T-cell (primary cell): ENCODE data around the gene NUDT8. TPM values are rescaled to one million over a fixed set of nuclear protein-coding genes. Genes with fewer than 3 reads are reported as not detected.
"Not testable (repeated sequence)": the region's sequence is repeated elsewhere in the genome, so short reads cannot be mapped to it uniquely, and the experiment has no call there.

Experiments used
- ATAC-seq, 4 experiments: fragments of 200-7000 bp in 3 of 4; fragments of 150-1000 bp in 1 of 4; cut with Tn5 transposase; replicated peaks in 1 of 4; 1 replicate in 3 of 4; 2 replicates in 1 of 4; pipeline ENCODE4 v1.10.0; 2021; ENCODE audit warnings: moderate library complexity in 3 of 4, mild to moderate bottlenecking in 2 of 4, moderate number of reproducible peaks in 1 of 4
- CTCF ChIA-PET, 2 donors: fragments of 300-600 bp; sonication (Branson Sonifier 250); formaldehyde crosslinking; loops; one replicate each; lab custom pipeline; 2022; ENCODE audit warnings: antibody characterized with exemption in 2 of 2; lab: Charles Lee
- POLR2A ChIA-PET, 2 donors: fragments of 300-600 bp; sonication (Branson Sonifier 250); formaldehyde crosslinking; loops; one replicate each; lab custom pipeline; 2022; ENCODE audit warnings: antibody characterized with exemption in 2 of 2; lab: Charles Lee
- DNase-seq, 35 experiments: peaks; one replicate each; pipeline versions ENCODE4 v3.0.0 to v3.0.0-alpha.2; 2013 to 2023
- H3K27ac ChIP-seq: one replicate; pipeline ENCODE4 v1.5.1; 2013; ENCODE audit warnings: low read length
- H3K27me3 ChIP-seq, 2 experiments: replicated peaks in 1 of 2; 1 replicate in 1 of 2; 2 replicates in 1 of 2; pipeline versions ENCODE4 v1.6.1 to v1.7.0; 2013; ENCODE audit warnings: low read length in 1 of 2, mixed read lengths in 1 of 2; ENCODE audit not compliant: control insufficient read depth in 2 of 2, insufficient read depth in 2 of 2; ENCODE audit errors: extremely low read depth in 1 of 2
- H3K36me3 ChIP-seq, 2 donors: 1 replicate in 1 of 2; 2 replicates in 1 of 2; pipeline versions ENCODE4 v1.6.1 to v1.7.0; 2013; ENCODE audit warnings: low read length in 1 of 2; ENCODE audit not compliant: control insufficient read depth in 2 of 2, insufficient read depth in 1 of 2; ENCODE audit errors: extremely low read depth in 1 of 2
- H3K4me1 ChIP-seq, 2 experiments: 1 replicate in 1 of 2; 2 replicates in 1 of 2; pipeline versions ENCODE4 v1.6.1 to v1.7.0; 2013; ENCODE audit warnings: low read length in 2 of 2, mixed read lengths in 1 of 2; ENCODE audit not compliant: insufficient read depth in 2 of 2, control insufficient read depth in 1 of 2; ENCODE audit errors: extremely low read depth in 1 of 2
- H3K4me3 ChIP-seq, 2 donors: 1 replicate in 1 of 2; 2 replicates in 1 of 2; pipeline versions ENCODE4 v1.5.1 to v1.7.0; 2013; ENCODE audit warnings: mild to moderate bottlenecking in 2 of 2, low read length in 1 of 2, moderate library complexity in 1 of 2; ENCODE audit not compliant: control insufficient read depth in 1 of 2; ENCODE audit errors: extremely low read depth in 1 of 2
- H3K9me3 ChIP-seq: 2 replicates; pipeline ENCODE4 v1.7.0; 2013
- H3K27ac Mint-ChIP-seq, 2 donors: one replicate each; pipeline ENCODE4 v1.8.0; 2020 to 2021; ENCODE audit warnings: mild to moderate bottlenecking in 2 of 2, mixed read lengths in 2 of 2
- H3K27me3 Mint-ChIP-seq, 2 donors: one replicate each; pipeline ENCODE4 v1.8.0; 2021 to 2022; ENCODE audit warnings: mixed read lengths in 2 of 2
- H3K36me3 Mint-ChIP-seq: one replicate; pipeline ENCODE4 v1.8.0; 2021; ENCODE audit warnings: mixed read lengths
- H3K4me1 Mint-ChIP-seq, 3 donors: one replicate each; pipeline ENCODE4 v1.8.0; 2020 to 2022; ENCODE audit warnings: mixed read lengths in 3 of 3, mild to moderate bottlenecking in 1 of 3
- H3K4me3 Mint-ChIP-seq, 3 donors: one replicate each; pipeline ENCODE4 v1.8.0; 2020 to 2022; ENCODE audit warnings: mild to moderate bottlenecking in 3 of 3, mixed read lengths in 3 of 3, moderate library complexity in 3 of 3
- H3K9me3 Mint-ChIP-seq, 3 donors: one replicate each; pipeline ENCODE4 v1.8.0; 2020 to 2022; ENCODE audit warnings: mixed read lengths in 3 of 3
- WGBS: methylation state at CpG from one replicate; pipeline ENCODE4 v1.1.5; 2013; ENCODE audit warnings: missing lambda C conversion rate; ENCODE audit not compliant: insufficient coverage; 5-methylcytosine and 5-hydroxymethylcytosine counted together
- total RNA-seq, 35 experiments: library from RNA in 6 of 35; stranded (reverse) in 6 of 35; fragments of 120-200 nt in 1 of 35; gene quantifications; one replicate each; pipeline versions ENCODE4 v1.2.1 to v1.2.4 and lab custom pipeline; 2013 to 2026

Gene NUDT8
- total RNA-seq, 5 donors from 2014 or later (not counting 1 experiment from before 2014, with no cell fraction given): 1.5 to 8.0 (median 4.5) TPM

DNA sequence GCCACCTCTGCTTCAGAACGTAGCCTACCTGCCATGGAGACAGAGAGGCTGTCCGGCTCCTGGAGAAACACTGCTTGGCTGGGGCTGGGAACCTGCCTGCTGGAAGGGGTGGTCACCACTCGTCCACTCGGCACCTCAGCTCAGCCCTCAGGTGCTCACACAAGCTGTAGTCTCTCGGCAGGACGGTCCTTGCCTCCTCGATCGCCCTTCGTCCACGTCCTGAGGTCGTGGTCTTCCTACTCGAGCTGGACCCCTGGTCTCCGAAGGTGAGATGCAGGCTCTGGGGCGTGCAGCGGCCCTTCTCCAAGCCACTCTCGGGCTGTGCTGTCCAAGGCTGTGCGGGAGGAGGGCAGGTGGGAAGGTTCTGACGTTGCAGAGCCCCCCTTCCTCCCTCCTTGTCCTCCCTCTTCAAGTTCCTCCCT, 9.7 kb upstream of the NUDT8 start, which contains the start of gene TBX10:
Gene TBX10 (minus strand): TSS at position 326 of the 422 bp plus-strand sequence. CDS start 291 bp downstream, at position 35.
- Histone ChIP-seq H3K4me3 (no peak within 1 kb of the TSS), H3K36me3 (no peaks in the 10 kb centered on the region), H3K27ac (no peak within 1 kb of the TSS), H3K4me1 (peaks cover 0 to 6% of the 10 kb centered on the region in 2 experiments), H3K27me3 (peaks cover 0 to 32% of the 10 kb centered on the region in 2 experiments), H3K9me3 (no peaks in the 10 kb centered on the region)
- no peak within 1 kb of the TSS for H3K4me3 Mint-ChIP-seq
- peaks cover 0 to 4% (median 0%) of the 10 kb centered on the region in 3 donors for H3K4me1 Mint-ChIP-seq
- ChIA-PET CTCF (no interaction called here), POLR2A (interaction anchor here in 1 of 2 donors (0.6 kb wide), 1 partner anchor 385 kb away, joined by 3 read pairs; no protein-coding TSS in a partner anchor)
- H3K27me3 Mint-ChIP-seq: no peaks in the 10 kb centered on the region
- no peak within 1 kb of the TSS for H3K27ac Mint-ChIP-seq
- no peaks in the 10 kb centered on the region for H3K9me3 Mint-ChIP-seq
- no peak for DNase-seq
- no peak for ATAC-seq
- WGBS: 80% methylated on average over 12 of the region's 18 CpGs
- no peaks in the 10 kb centered on the region for H3K36me3 Mint-ChIP-seq

DNA sequence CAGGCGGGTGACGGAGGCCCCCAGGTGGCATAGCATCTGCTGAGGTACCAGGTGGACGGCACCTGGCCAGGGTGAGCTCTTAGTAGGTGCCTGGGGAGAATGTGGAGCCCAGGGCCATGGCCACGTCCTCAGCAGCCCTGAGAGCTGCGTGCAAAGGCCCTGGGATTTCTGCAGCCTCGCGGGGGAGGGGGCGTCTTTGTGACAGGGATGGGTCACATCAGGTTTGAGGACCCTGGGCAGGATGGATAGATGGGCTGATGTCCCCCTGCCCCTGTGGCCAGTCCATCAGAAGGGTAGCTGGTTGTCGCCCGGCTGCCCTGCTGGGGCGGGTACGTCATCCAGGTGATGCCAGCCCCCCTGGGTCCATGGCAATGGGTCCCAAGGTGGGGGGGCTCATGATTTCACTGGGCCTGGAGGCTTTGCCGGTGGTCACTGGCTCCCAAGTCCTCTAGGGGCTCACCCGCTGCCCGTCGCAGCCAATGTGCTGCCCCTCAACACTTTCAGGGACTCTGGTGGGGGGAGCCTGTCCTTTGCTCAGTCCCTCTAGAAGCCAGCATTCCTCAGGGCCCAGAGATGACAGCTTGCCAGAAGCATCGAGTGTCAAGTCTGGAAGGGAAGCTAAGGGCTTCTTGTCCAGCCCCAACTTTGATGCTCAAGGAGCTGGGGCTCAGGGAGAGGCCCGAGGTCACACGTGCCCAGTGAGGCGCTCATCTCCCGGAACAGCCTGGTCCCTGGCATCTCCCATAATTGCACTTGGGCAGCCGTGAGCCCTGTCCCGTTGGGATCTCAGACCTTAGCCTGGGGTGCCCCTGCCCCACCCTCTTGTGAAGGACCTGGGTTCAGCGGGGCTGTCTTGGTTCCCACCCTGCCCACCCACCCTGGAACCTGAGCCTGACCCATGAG, 9.0 kb upstream of the NUDT8 start:
- H3K36me3 Mint-ChIP-seq: no peaks in the 10 kb centered on the region
- POLR2A ChIA-PET: interaction anchor here in 1 of 2 donors (0.6 kb wide), 1 partner anchor 385 kb away, joined by 3 read pairs; no protein-coding TSS in a partner anchor
- no peak overlapping the region for H3K4me3 ChIP-seq
- H3K27me3 Mint-ChIP-seq: no peaks in the 10 kb centered on the region
- H3K9me3 Mint-ChIP-seq: no peaks in the 10 kb centered on the region
- WGBS: 87% methylated on average over 23 of the region's 24 CpGs
- H3K27ac ChIP-seq: no peak overlapping the region
- H3K27me3 ChIP-seq: peaks cover 0 to 32% of the 10 kb centered on the region in 2 experiments
- no peaks in the 10 kb centered on the region for H3K9me3 ChIP-seq
- H3K4me1 ChIP-seq: peaks cover 0 to 6% of the 10 kb centered on the region in 2 experiments
- peaks cover 0 to 1% (median 0%) of the 10 kb centered on the region in 3 donors for H3K4me1 Mint-ChIP-seq
- no peak overlapping the region for H3K4me3 Mint-ChIP-seq
- no peaks in the 10 kb centered on the region for H3K36me3 ChIP-seq
- H3K27ac Mint-ChIP-seq: no peak overlapping the region
- CTCF ChIA-PET: no interaction called here
- no peak for DNase-seq
- ATAC-seq: no peak

- H3K4me3 Mint-ChIP-seq, H3K27me3 Mint-ChIP-seq, H3K9me3 Mint-ChIP-seq, H3K4me1 ChIP-seq, H3K9me3 ChIP-seq, CTCF ChIA-PET, H3K36me3 Mint-ChIP-seq, POLR2A ChIA-PET, DNase-seq, H3K27ac ChIP-seq, H3K27ac Mint-ChIP-seq, H3K4me1 Mint-ChIP-seq, H3K36me3 ChIP-seq, H3K4me3 ChIP-seq, ATAC-seq: not testable (repeated sequence)
- H3K27me3 ChIP-seq: peaks cover 0 to 38% of the 10 kb centered on the region in 2 experiments
- no CpG with 5 or more reads among the region's 3 CpGs for WGBS
These were observed 7.7 kb upstream of the NUDT8 start for GRCh38 chr11:67637441-67637840.

GRCh38 chr11:67636962-67637361, 7.2 kb upstream of the NUDT8 start:
- no peak overlapping the region for H3K4me3 Mint-ChIP-seq
- ChIA-PET CTCF (no interaction called here), POLR2A (no interaction called here)
- H3K27ac ChIP-seq: no peak overlapping the region
- 37% methylated on average over 3 of the region's 6 CpGs for WGBS
- no peaks in the 10 kb centered on the region for H3K36me3 ChIP-seq
- no peak overlapping the region for H3K4me3 ChIP-seq
- H3K4me1 ChIP-seq: peaks cover 0 to 6% of the 10 kb centered on the region in 2 experiments
- no peak overlapping the region for H3K27ac Mint-ChIP-seq
- H3K9me3 ChIP-seq: no peaks in the 10 kb centered on the region
- ATAC-seq (no peak), DNase-seq (no peak)
- peaks cover 0 to 38% of the 10 kb centered on the region in 2 experiments for H3K27me3 ChIP-seq
- no peaks in the 10 kb centered on the region for H3K36me3 Mint-ChIP-seq
- peaks cover 0 to 1% (median 0%) of the 10 kb centered on the region in 3 donors for H3K4me1 Mint-ChIP-seq
- H3K9me3 Mint-ChIP-seq: no peaks in the 10 kb centered on the region
- H3K27me3 Mint-ChIP-seq: no peaks in the 10 kb centered on the region

GRCh38 chr11:67635231-67635521, 5.4 kb upstream of the NUDT8 start:
- no peak for ATAC-seq
- H3K4me3 Mint-ChIP-seq: no peak overlapping the region

GRCh38 chr11:67634366-67635230, 4.9 kb upstream of the NUDT8 start:
- ATAC-seq: no peak

More at GRCh38 chr11:67635231-67635521, 5.4 kb upstream of the NUDT8 start:
- Mint-ChIP-seq H3K9me3 (no peaks in the 10 kb centered on the region), H3K27ac (no peak overlapping the region), H3K27me3 (no peaks in the 10 kb centered on the region), H3K4me1 (peaks cover 6 to 9% (median 6%) of the 10 kb centered on the region in 3 donors), H3K36me3 (no peaks in the 10 kb centered on the region)
- ChIA-PET CTCF (interaction anchor here in 1 of 2 donors (0.5 kb wide), 1 partner anchor 1276 kb away, joined by 7 read pairs; no protein-coding TSS in a partner anchor), POLR2A (interaction anchor here in 1 of 2 donors (0.5 kb wide), 2 partner anchors 16 to 23 kb away, joined by 3 to 4 read pairs; no protein-coding TSS in a partner anchor)
- H3K27me3 ChIP-seq: peaks cover 0 to 24% of the 10 kb centered on the region in 2 experiments
- no peak for DNase-seq
- no peaks in the 10 kb centered on the region for H3K36me3 ChIP-seq
- H3K4me1 ChIP-seq: peaks cover 0 to 18% of the 10 kb centered on the region in 2 experiments
- 86% methylated on average over 1 of the region's 4 CpGs for WGBS
- no peaks in the 10 kb centered on the region for H3K9me3 ChIP-seq
- H3K27ac ChIP-seq: no peak overlapping the region
- no peak overlapping the region for H3K4me3 ChIP-seq

More at GRCh38 chr11:67634366-67635230, 4.9 kb upstream of the NUDT8 start:
- peaks cover 0 to 18% of the 10 kb centered on the region in 2 experiments for H3K27me3 ChIP-seq
- no peaks in the 10 kb centered on the region for H3K9me3 ChIP-seq
- Mint-ChIP-seq H3K4me1 (peaks cover 6 to 7% (median 6%) of the 10 kb centered on the region in 3 donors), H3K9me3 (no peaks in the 10 kb centered on the region), H3K36me3 (no peaks in the 10 kb centered on the region), H3K27ac (no peak overlapping the region), H3K4me3 (no peak overlapping the region), H3K27me3 (no peaks in the 10 kb centered on the region)
- WGBS: 74% methylated on average over 11 of the region's 20 CpGs
- ChIA-PET POLR2A (interaction anchor here in 1 of 2 donors (0.5 kb wide), 2 partner anchors 16 to 23 kb away, joined by 3 to 4 read pairs; no protein-coding TSS in a partner anchor), CTCF (interaction anchor here in 1 of 2 donors (0.5 to 0.6 kb wide), 2 partner anchors 298 to 1276 kb away, joined by 5 to 7 read pairs; no protein-coding TSS in a partner anchor)
- peaks cover 0 to 13% of the 10 kb centered on the region in 2 experiments for H3K4me1 ChIP-seq
- H3K36me3 ChIP-seq: no peaks in the 10 kb centered on the region
- no peak overlapping the region for H3K27ac ChIP-seq
- DNase-seq: no peak
- no peak overlapping the region for H3K4me3 ChIP-seq
